ENCODE measurements around the gene ARL6IP4.

ARL6IP4 gene

DNA sequence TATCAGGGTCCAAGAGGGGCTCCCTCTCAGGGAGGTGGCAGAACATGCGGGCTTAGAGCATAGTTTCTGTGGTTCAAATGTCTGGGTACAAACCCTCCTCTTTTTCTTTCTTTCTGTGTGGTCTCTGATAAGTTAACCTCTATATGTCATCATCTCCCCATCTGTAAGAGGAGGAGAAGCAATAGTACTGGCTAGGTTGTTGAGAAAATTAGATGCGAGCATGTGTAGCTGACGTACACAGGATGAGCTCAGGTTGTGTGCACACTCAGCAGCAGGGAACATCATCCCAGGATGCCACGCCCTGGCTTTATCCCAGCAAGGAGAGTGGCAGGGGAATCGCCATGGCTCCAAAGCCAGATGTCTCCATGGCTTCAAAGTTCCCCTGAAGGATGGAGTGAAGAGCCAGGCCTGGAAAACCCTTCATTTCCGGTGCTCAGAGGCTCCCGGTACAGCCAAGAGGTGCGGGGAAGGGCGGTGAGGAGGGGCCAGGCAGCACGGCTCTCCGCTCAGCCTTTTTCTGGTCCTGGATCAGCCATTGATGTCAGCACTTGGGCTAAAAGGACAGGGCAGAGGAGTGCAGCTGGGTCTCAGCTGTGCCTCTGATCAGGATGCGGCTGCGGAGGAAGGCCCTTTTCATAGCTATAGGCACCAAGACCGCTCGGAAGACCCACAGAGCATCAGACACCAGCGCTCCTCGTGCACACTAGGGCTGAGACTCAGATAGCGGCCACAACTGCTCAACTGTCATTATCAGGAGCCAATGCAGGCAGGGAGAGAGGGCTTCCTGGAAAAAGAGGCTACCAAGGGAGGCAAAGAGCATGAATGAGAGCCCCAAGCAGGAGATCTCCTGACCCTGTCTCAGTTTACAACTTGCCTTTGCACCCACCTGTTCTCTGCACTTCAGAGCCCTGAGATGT lies 41.5 kb downstream of the ARL6IP4 start:
- Histone ChIP-seq H3K27ac (ENCODE audit: low read depth, low read length) (no peak overlapping the region), H3K9ac (ENCODE audit: low read length) (no peak overlapping the region), H3K27me3 (ENCODE audit: control insufficient read depth, insufficient read depth, low read length) (no peaks in the 10 kb centered on the region), H3K36me3 (ENCODE audit: control insufficient read depth, insufficient read depth, low read length) (no peaks in the 10 kb centered on the region), H3K4me3 (ENCODE audit: low read length) (no peak overlapping the region), H3K4me1 (ENCODE audit: control insufficient read depth, insufficient read depth, low read length) (no peaks in the 10 kb centered on the region)

- no peak overlapping the region for H3K4me3 ChIP-seq (ENCODE audit: low read length)
Measured at GRCh38 chr12:123022846-123023245, 42.4 kb downstream of the ARL6IP4 start.

GRCh38 chr12:123024819-123025391 lies 44.4 kb downstream of the ARL6IP4 start:
- Histone ChIP-seq H3K4me1 (ENCODE audit: control insufficient read depth, insufficient read depth, low read length) (no peaks in the 10 kb centered on the region), H3K27ac (ENCODE audit: low read depth, low read length) (no peak overlapping the region), H3K36me3 (ENCODE audit: control insufficient read depth, insufficient read depth, low read length) (no peaks in the 10 kb centered on the region), H3K27me3 (ENCODE audit: control insufficient read depth, insufficient read depth, low read length) (no peaks in the 10 kb centered on the region), H3K4me3 (ENCODE audit: low read length) (no peak overlapping the region), H3K9ac (ENCODE audit: low read length) (no peak overlapping the region)

More at GRCh38 chr12:123022846-123023245, 42.4 kb downstream of the ARL6IP4 start:
- H3K4me1 ChIP-seq (ENCODE audit: control insufficient read depth, insufficient read depth, low read length): no peaks in the 10 kb centered on the region
- no peaks in the 10 kb centered on the region for H3K27me3 ChIP-seq (ENCODE audit: control insufficient read depth, insufficient read depth, low read length)
- no peak overlapping the region for H3K9ac ChIP-seq (ENCODE audit: low read length)
- H3K36me3 ChIP-seq (ENCODE audit: control insufficient read depth, insufficient read depth, low read length): no peaks in the 10 kb centered on the region
- H3K27ac ChIP-seq (ENCODE audit: low read depth, low read length): no peak overlapping the region

DNA sequence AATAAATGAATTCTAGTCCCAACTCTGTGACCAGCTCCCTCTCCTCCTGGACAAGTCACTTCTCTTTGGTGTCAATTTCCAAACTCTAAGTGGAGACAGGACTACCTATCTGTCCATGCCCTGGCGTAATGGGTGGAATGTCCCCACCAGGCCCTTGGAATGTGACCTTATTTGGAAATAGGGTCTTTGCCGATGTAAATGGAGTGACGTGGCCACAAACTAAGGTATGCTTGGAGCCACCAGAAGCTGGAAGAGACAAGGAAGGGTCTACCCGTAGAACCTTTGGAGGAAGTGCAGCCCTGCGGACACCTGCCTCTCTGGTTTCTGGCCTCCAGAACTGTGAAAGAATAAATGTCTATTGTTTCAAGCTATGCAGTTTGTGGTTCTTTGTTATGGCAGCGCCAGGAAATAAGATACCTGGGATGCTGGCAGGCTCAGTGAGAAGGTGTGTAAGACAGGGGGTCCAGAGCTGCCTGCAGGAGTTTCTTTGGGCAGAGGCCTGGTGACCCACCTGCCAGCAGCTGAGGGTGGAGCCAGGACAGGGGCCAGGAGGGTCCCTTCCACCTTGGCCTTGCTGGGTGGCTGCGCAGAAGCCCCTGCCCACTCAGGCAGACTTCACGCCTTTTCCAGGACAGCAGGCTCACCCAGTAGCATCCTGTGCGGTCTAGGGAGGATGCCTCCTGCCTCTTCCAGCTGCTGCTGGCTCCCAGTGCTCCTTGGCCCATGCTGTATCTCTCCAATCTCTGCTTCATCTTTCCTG lies 45.8 kb downstream of the ARL6IP4 start:
- H3K27ac ChIP-seq (ENCODE audit: low read depth, low read length): no peak overlapping the region
- H3K36me3 ChIP-seq (ENCODE audit: control insufficient read depth, insufficient read depth, low read length): no peaks in the 10 kb centered on the region
- no peak overlapping the region for H3K9ac ChIP-seq (ENCODE audit: low read length)
- H3K4me1 ChIP-seq (ENCODE audit: control insufficient read depth, insufficient read depth, low read length): no peaks in the 10 kb centered on the region
- no peak overlapping the region for H3K4me3 ChIP-seq (ENCODE audit: low read length)
- no peaks in the 10 kb centered on the region for H3K27me3 ChIP-seq (ENCODE audit: control insufficient read depth, insufficient read depth, low read length)

DNA sequence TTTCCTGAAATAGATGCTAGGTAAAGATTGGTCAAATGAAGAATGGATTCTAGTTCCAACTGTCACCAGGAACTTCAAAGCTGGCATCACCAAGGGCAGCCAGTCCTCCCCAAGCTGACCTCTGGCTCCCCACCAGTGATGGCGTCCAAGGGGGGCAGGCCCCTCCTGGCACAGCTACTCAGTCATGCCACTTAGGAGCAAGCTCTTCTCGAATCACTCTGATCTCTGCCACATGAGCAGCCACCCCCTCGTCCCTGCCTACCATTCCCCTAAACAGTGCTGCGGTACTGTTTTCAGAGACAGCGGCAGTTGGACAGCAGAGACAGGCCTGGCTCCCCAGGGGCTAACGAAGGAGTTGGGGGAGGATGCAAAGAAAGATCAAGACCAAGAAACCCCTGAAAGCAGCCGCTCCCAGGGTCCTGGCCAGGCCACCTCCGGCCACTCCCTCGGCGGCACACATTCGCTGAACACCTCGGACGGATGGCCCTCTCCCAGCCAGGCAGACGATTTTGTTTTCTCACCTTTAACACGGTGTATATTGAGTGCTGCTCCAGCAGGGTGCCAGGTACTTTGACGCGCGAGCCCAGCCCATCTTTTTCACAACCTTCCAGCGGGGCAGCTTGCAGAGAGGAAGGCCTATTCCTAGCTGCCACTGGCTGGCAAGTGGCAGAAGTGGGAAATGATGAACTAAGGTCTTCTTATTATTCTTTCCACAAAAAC lies 47.4 kb downstream of the ARL6IP4 start:
- no peaks in the 10 kb centered on the region for H3K4me1 ChIP-seq (ENCODE audit: control insufficient read depth, insufficient read depth, low read length)
- H3K36me3 ChIP-seq (ENCODE audit: control insufficient read depth, insufficient read depth, low read length): no peaks in the 10 kb centered on the region
- no peak overlapping the region for H3K27ac ChIP-seq (ENCODE audit: low read depth, low read length)
- H3K27me3 ChIP-seq (ENCODE audit: control insufficient read depth, insufficient read depth, low read length): no peaks in the 10 kb centered on the region
- no peak overlapping the region for H3K4me3 ChIP-seq (ENCODE audit: low read length)
- H3K9ac ChIP-seq (ENCODE audit: low read length): no peak overlapping the region

DNA sequence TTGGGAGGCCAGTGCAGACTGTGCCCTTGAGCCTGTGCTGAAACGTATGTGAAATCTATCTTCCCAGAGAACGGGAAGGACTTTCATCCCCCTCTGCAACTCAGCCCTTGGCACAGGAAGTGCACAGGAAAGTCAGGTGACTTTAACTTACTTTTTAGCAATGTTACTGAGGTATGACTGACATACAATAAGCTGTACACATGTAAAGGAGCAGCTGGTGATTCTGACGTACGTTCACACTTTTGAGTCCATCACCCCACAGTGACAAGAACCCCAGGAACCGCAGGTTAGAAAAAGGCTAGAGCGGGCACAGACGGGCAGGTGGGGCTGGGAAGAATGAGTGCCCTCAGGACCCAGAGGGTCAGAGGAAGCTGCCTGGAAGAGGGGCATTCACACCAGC lies 48.0 kb downstream of the ARL6IP4 start:
- Histone ChIP-seq H3K4me3 (ENCODE audit: low read length) (no peak overlapping the region), H3K27ac (ENCODE audit: low read depth, low read length) (no peak overlapping the region), H3K4me1 (ENCODE audit: control insufficient read depth, insufficient read depth, low read length) (no peaks in the 10 kb centered on the region), H3K27me3 (ENCODE audit: control insufficient read depth, insufficient read depth, low read length) (no peaks in the 10 kb centered on the region), H3K36me3 (ENCODE audit: control insufficient read depth, insufficient read depth, low read length) (no peaks in the 10 kb centered on the region), H3K9ac (ENCODE audit: low read length) (no peak overlapping the region)

- H3K27ac ChIP-seq (ENCODE audit: low read depth, low read length): no peak overlapping the region
- no peak overlapping the region for H3K4me3 ChIP-seq (ENCODE audit: low read length)
- no peaks in the 10 kb centered on the region for H3K4me1 ChIP-seq (ENCODE audit: control insufficient read depth, insufficient read depth, low read length)
- H3K36me3 ChIP-seq (ENCODE audit: control insufficient read depth, insufficient read depth, low read length): no peaks in the 10 kb centered on the region
- no peak overlapping the region for H3K9ac ChIP-seq (ENCODE audit: low read length)
- H3K27me3 ChIP-seq (ENCODE audit: control insufficient read depth, insufficient read depth, low read length): no peaks in the 10 kb centered on the region
Measured at GRCh38 chr12:123029550-123029949, 49.1 kb downstream of the ARL6IP4 start.

- no peak overlapping the region for H3K27ac ChIP-seq (ENCODE audit: low read depth, low read length)
- H3K9ac ChIP-seq (ENCODE audit: low read length): no peak overlapping the region
- H3K27me3 ChIP-seq (ENCODE audit: control insufficient read depth, insufficient read depth, low read length): no peaks in the 10 kb centered on the region
- H3K36me3 ChIP-seq (ENCODE audit: control insufficient read depth, insufficient read depth, low read length): no peaks in the 10 kb centered on the region
- no peaks in the 10 kb centered on the region for H3K4me1 ChIP-seq (ENCODE audit: control insufficient read depth, insufficient read depth, low read length)
- H3K4me3 ChIP-seq (ENCODE audit: low read length): no peak overlapping the region
Measured at GRCh38 chr12:123030686-123031085, 50.2 kb downstream of the ARL6IP4 start.

DNA sequence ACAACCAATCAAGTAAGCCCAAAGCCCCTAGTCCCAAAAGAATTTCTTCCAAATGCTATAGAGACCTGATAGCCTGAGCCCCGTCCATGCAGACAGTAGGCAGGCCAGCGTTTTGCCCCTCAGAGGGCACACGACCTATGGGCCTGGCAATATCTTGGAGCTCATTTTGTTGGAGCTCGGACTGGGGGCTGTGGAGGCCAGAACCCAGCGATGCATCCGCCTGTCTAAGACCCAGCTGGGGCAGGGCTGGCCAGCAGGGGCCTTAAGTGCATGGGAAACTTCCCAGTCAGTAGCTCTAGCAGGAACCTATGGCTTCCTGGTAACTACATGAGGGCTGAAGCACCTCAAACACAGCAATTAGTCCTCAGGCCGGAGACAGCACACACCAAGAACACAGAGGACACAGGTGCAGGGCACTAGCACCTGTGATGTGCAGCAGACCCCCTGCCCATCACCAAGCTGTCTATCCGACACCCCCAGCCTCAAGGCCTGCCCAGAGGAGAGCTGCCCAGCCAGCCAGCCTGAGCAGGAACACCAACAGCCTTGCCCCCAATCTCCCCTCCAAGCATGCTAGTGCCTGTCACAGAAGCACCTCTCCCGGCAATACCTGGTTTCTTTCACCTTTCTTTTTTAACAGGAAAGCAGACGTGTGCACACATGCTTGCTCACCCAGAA lies 50.8 kb downstream of the ARL6IP4 start:
- Histone ChIP-seq H3K27me3 (ENCODE audit: control insufficient read depth, insufficient read depth, low read length) (no peaks in the 10 kb centered on the region), H3K27ac (ENCODE audit: low read depth, low read length) (no peak overlapping the region), H3K4me1 (ENCODE audit: control insufficient read depth, insufficient read depth, low read length) (no peaks in the 10 kb centered on the region), H3K4me3 (ENCODE audit: low read length) (no peak overlapping the region), H3K9ac (ENCODE audit: low read length) (no peak overlapping the region), H3K36me3 (ENCODE audit: control insufficient read depth, insufficient read depth, low read length) (no peaks in the 10 kb centered on the region)
